Measurements from ENCODE around the gene SLC35D2.

SLC35D2 gene

DNA sequence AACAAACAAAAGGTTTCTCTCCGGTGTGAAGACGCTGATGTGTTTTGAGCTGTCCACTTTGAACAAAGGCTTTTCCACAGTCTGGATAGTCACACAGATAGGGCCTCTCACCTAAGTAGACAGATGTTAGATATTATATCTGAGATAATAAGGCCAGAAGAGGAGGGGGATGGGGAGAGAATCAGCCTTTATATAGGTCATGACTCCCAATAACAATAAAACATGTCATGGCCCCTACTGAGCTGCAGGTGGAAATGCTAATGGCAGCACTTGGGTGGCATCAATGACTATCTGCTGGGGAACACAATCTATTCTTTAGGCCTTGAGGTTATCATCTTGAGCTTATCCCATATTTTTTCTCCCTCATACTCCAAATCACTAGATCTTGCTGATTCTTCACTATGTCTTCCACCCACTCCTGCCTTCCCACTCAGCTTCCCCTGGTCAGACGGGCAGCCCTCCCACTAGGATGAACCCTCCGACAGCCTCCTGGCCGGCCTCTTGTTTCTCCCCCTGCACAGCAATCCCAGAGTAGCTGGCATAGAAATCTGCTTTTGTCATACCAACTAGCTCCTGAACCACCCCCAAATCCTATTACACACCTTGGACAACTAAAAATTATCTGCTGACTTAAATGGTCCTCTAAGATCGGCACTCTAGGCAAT, 11.5 kb upstream of the SLC35D2 start:
- Histone ChIP-seq H3K9me3 (ENCODE audit: low read length) (no peaks in the 10 kb centered on the region), H3K9ac (ENCODE audit: low read length) (no peak overlapping the region), H3K27ac (ENCODE audit: low read depth, low read length) (no peak overlapping the region), H3K4me3 (ENCODE audit: low read depth in 1 of 2, low read length in 2 of 2) (no peak overlapping the region), H3K27me3 (ENCODE audit: control insufficient read depth in 1 of 2, insufficient read depth in 2 of 2, low read length in 2 of 2) (no peaks in the 10 kb centered on the region), H3K4me1 (ENCODE audit: insufficient read depth, low read length) (no peaks in the 10 kb centered on the region), H3K36me3 (ENCODE audit: insufficient read depth, low read length) (no peaks in the 10 kb centered on the region)

- Histone ChIP-seq H3K9ac (ENCODE audit: low read length) (no peak overlapping the region), H3K4me3 (ENCODE audit: low read depth in 1 of 2, low read length in 2 of 2) (no peak overlapping the region), H3K27me3 (ENCODE audit: control insufficient read depth in 1 of 2, insufficient read depth in 2 of 2, low read length in 2 of 2) (no peaks in the 10 kb centered on the region), H3K9me3 (ENCODE audit: low read length) (no peaks in the 10 kb centered on the region), H3K36me3 (ENCODE audit: insufficient read depth, low read length) (no peaks in the 10 kb centered on the region), H3K4me1 (ENCODE audit: insufficient read depth, low read length) (no peaks in the 10 kb centered on the region), H3K27ac (ENCODE audit: low read depth, low read length) (no peak overlapping the region)
Observed at GRCh38 chr9:96392263-96392662, 8.8 kb upstream of the SLC35D2 start.

DNA sequence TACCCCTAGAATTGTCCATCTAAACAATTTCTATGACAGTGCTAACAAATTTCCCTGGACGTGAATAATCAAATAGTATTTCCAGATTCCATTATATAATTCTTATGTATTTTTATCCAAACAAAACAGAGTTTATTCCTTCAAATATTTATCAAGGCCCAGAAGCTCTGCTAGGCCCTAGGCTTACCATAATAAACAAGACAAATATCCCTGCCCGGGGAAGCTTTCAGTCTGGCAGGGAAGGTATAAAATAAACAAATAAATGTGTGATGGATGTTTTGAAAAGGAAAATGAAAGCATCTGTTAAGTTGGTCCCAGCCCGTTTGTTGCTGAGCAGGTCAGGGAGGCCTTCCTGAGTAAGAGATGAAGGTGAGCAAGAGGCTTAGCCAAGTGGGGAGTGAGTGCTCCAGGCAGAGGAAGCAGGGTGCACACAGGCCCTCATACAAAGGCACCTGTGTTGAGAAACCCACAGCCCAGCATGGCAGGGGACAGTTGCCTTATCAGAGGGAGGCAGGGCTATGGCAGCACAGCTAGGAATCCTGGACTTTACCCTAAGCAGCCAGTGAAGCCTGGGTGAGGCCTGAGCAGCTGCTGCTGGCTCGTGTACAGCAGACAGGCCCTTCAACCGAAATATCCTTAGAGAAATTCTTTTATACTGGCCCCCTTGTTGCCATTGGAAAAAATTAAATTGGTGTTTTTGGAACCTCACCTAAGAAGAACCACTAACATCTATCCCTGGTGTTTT, 7.7 kb upstream of the SLC35D2 start:
- Histone ChIP-seq H3K9ac (ENCODE audit: low read length) (no peak overlapping the region), H3K27ac (ENCODE audit: low read depth, low read length) (no peak overlapping the region), H3K27me3 (ENCODE audit: control insufficient read depth in 1 of 2, insufficient read depth in 2 of 2, low read length in 2 of 2) (no peaks in the 10 kb centered on the region), H3K36me3 (ENCODE audit: insufficient read depth, low read length) (no peaks in the 10 kb centered on the region), H3K4me1 (ENCODE audit: insufficient read depth, low read length) (no peaks in the 10 kb centered on the region), H3K4me3 (ENCODE audit: low read depth in 1 of 2, low read length in 2 of 2) (no peak overlapping the region), H3K9me3 (ENCODE audit: low read length) (no peaks in the 10 kb centered on the region)

DNA sequence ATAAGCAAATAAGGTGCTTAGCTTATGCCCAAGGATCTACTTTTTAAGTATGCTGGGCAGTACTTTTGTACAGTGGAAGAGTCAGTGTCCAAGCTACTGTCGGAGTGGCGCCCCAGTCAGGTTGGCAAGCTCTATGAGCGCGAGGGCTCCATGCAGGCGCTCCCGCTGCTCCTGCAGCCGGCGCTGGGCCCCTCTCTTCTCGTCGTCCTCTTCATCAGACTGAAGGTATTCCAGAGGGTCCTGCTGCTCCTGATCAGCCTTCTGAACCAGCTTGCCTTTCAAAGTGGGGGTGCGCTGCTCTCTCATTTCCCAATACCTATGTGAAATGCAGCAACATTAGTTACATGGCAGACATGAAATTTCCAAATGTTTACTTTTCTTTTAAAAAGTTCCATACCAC, 4.6 kb upstream of the SLC35D2 start:
- Histone ChIP-seq H3K4me1 (ENCODE audit: insufficient read depth, low read length) (no peaks in the 10 kb centered on the region), H3K27ac (ENCODE audit: low read depth, low read length) (no peak overlapping the region), H3K9ac (ENCODE audit: low read length) (no peak overlapping the region), H3K9me3 (ENCODE audit: low read length) (no peaks in the 10 kb centered on the region), H3K4me3 (ENCODE audit: low read depth in 1 of 2, low read length in 2 of 2) (no peak overlapping the region), H3K36me3 (ENCODE audit: insufficient read depth, low read length) (no peaks in the 10 kb centered on the region), H3K27me3 (ENCODE audit: control insufficient read depth in 1 of 2, insufficient read depth in 2 of 2, low read length in 2 of 2) (no peaks in the 10 kb centered on the region)

- Histone ChIP-seq H3K27ac (ENCODE audit: low read depth, low read length) (no peak overlapping the region), H3K9me3 (ENCODE audit: low read length) (no peaks in the 10 kb centered on the region), H3K27me3 (ENCODE audit: control insufficient read depth in 1 of 2, insufficient read depth in 2 of 2, low read length in 2 of 2) (no peaks in the 10 kb centered on the region), H3K4me1 (ENCODE audit: insufficient read depth, low read length) (peaks cover 7% of the 10 kb centered on the region), H3K9ac (ENCODE audit: low read length) (no peak overlapping the region), H3K36me3 (ENCODE audit: insufficient read depth, low read length) (no peaks in the 10 kb centered on the region), H3K4me3 (ENCODE audit: low read depth in 1 of 2, low read length in 2 of 2) (no peak overlapping the region)
Observed at GRCh38 chr9:96386157-96386556, 2.6 kb upstream of the SLC35D2 start.

GRCh38 chr9:96382839-96383164, 709 bp downstream of the SLC35D2 start:
- Histone ChIP-seq H3K27ac (ENCODE audit: low read depth, low read length) (peak overlapping the region; percentile 82), H3K9ac (ENCODE audit: low read length) (peak overlapping the region; percentile 77), H3K4me3 (ENCODE audit: low read depth in 1 of 2, low read length in 2 of 2) (peak overlapping the region; percentile 66 to 68)

DNA sequence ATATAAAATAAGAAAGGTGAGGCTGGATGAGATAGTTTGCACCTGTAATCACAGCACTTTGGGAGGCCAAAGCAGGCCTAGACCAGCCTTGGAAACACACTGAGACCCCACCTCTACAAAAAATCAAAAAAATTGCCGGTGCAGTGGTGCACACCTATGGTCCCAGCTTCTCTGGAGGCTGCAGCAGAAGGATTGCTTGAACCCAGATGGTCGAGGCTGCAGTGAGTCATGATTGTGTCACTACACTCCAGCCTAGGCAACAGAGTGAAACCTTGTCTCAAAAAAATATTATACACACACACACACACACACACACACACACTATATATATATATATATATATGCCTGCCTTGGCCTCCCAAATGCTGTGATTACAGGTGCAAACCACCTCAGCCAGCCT, 1.3 kb downstream of the SLC35D2 start:
- Histone ChIP-seq H3K27me3 (ENCODE audit: control insufficient read depth in 1 of 2, insufficient read depth in 2 of 2, low read length in 2 of 2) (no peaks in the 10 kb centered on the region), H3K4me3 (ENCODE audit: low read depth in 1 of 2, low read length in 2 of 2) (no peak overlapping the region), H3K27ac (ENCODE audit: low read depth, low read length) (no peak overlapping the region), H3K9ac (ENCODE audit: low read length) (no peak overlapping the region), H3K4me1 (ENCODE audit: insufficient read depth, low read length) (peaks cover 15% of the 10 kb centered on the region), H3K9me3 (ENCODE audit: low read length) (no peaks in the 10 kb centered on the region), H3K36me3 (ENCODE audit: insufficient read depth, low read length) (no peaks in the 10 kb centered on the region)

More at GRCh38 chr9:96382839-96383164, 709 bp downstream of the SLC35D2 start:
- no peaks in the 10 kb centered on the region for H3K9me3 ChIP-seq (ENCODE audit: low read length)
- no peaks in the 10 kb centered on the region for H3K36me3 ChIP-seq (ENCODE audit: insufficient read depth, low read length)
- H3K4me1 ChIP-seq (ENCODE audit: insufficient read depth, low read length): peaks cover 9% of the 10 kb centered on the region
- no peaks in the 10 kb centered on the region for H3K27me3 ChIP-seq (ENCODE audit: control insufficient read depth in 1 of 2, insufficient read depth in 2 of 2, low read length in 2 of 2)

DNA sequence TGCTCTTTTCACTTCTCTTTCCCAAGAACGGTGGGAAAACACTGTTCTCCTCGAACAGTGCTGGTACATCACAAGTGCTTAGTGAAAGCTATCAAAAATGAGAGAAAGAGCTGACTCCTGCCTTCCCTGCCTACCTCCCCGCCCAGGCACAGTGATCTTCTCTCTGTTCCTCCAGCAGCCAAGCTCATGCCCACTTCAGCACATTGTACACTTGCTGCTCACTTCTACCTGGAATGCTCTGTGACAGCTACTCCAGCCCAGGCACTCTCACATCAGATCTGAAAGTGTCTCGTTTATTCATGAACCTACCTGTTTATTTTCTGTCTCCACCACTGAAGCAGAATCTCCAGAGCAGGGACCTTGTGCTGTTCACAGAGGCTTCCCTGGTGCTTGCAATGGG, 1.8 kb downstream of the SLC35D2 start:
- Histone ChIP-seq H3K9ac (ENCODE audit: low read length) (no peak overlapping the region), H3K27ac (ENCODE audit: low read depth, low read length) (no peak overlapping the region), H3K36me3 (ENCODE audit: insufficient read depth, low read length) (no peaks in the 10 kb centered on the region), H3K9me3 (ENCODE audit: low read length) (no peaks in the 10 kb centered on the region), H3K4me3 (ENCODE audit: low read depth in 1 of 2, low read length in 2 of 2) (no peak overlapping the region), H3K27me3 (ENCODE audit: control insufficient read depth in 1 of 2, insufficient read depth in 2 of 2, low read length in 2 of 2) (no peaks in the 10 kb centered on the region), H3K4me1 (ENCODE audit: insufficient read depth, low read length) (peaks cover 20% of the 10 kb centered on the region)

DNA sequence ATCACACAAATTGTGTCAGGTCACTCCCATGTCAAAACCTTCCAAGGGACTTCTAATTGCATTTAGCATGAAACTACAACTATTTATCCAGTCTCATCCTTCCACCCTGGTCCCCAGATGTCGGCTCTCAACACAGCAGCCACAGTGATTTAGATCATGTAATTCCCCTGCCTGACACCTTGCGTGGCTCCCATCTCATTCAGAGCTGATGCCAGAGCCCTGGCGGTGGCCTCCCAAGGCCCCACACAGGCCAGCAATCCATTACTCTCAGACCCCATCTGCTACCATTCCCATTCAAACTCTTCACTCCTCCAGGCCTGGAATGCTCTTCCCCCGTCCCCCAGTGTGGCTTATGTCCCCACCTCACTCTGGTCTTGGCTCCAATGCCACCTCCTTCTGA, 2.4 kb downstream of the SLC35D2 start:
- no peak overlapping the region for H3K27ac ChIP-seq (ENCODE audit: low read depth, low read length)
- H3K4me1 ChIP-seq (ENCODE audit: insufficient read depth, low read length): peaks cover 21% of the 10 kb centered on the region
- no peaks in the 10 kb centered on the region for H3K36me3 ChIP-seq (ENCODE audit: insufficient read depth, low read length)
- no peaks in the 10 kb centered on the region for H3K9me3 ChIP-seq (ENCODE audit: low read length)
- no peak overlapping the region for H3K4me3 ChIP-seq (ENCODE audit: low read depth in 1 of 2, low read length in 2 of 2)
- H3K27me3 ChIP-seq (ENCODE audit: control insufficient read depth in 1 of 2, insufficient read depth in 2 of 2, low read length in 2 of 2): no peaks in the 10 kb centered on the region
- no peak overlapping the region for H3K9ac ChIP-seq (ENCODE audit: low read length)

- no peak overlapping the region for H3K9ac ChIP-seq (ENCODE audit: low read length)
- no peak overlapping the region for H3K27ac ChIP-seq (ENCODE audit: low read depth, low read length)
Observed at GRCh38 chr9:96379461-96379860, 4.0 kb downstream of the SLC35D2 start.

GRCh38 chr9:96378187-96378586, 5.3 kb downstream of the SLC35D2 start:
- H3K9ac ChIP-seq (ENCODE audit: low read length): no peak overlapping the region
- no peaks in the 10 kb centered on the region for H3K27me3 ChIP-seq (ENCODE audit: control insufficient read depth in 1 of 2, insufficient read depth in 2 of 2, low read length in 2 of 2)
- no peak overlapping the region for H3K4me3 ChIP-seq (ENCODE audit: low read depth in 1 of 2, low read length in 2 of 2)
- peaks cover 21% of the 10 kb centered on the region for H3K4me1 ChIP-seq (ENCODE audit: insufficient read depth, low read length)
- H3K9me3 ChIP-seq (ENCODE audit: low read length): no peaks in the 10 kb centered on the region
- no peaks in the 10 kb centered on the region for H3K36me3 ChIP-seq (ENCODE audit: insufficient read depth, low read length)
- H3K27ac ChIP-seq (ENCODE audit: low read depth, low read length): no peak overlapping the region

More at GRCh38 chr9:96379461-96379860, 4.0 kb downstream of the SLC35D2 start:
- no peaks in the 10 kb centered on the region for H3K36me3 ChIP-seq (ENCODE audit: insufficient read depth, low read length)
- no peak overlapping the region for H3K4me3 ChIP-seq (ENCODE audit: low read depth in 1 of 2, low read length in 2 of 2)
- H3K9me3 ChIP-seq (ENCODE audit: low read length): no peaks in the 10 kb centered on the region
- H3K27me3 ChIP-seq (ENCODE audit: control insufficient read depth in 1 of 2, insufficient read depth in 2 of 2, low read length in 2 of 2): no peaks in the 10 kb centered on the region
- H3K4me1 ChIP-seq (ENCODE audit: insufficient read depth, low read length): peaks cover 21% of the 10 kb centered on the region
